ENCODE results near the gene PHF11. TPM values are rescaled to one million over a fixed set of nuclear protein-coding genes. Genes with fewer than 3 reads are reported as not detected.

PHF11 gene
- total RNA-seq, 4 donors from 2014 or later: 26.1 to 86.5 (median 35.3) TPM

- Histone ChIP-seq H3K36me3 (peaks cover 37% of the 10 kb centered on the region), H3K4me3 (no peak overlapping the region), H3K4me1 (no peaks in the 10 kb centered on the region), H3K27ac (no peak overlapping the region), H3K9me3 (no peaks in the 10 kb centered on the region), H3K27me3 (no peaks in the 10 kb centered on the region)
- TF ChIP-seq POLR2A (IDR thresholded peaks at IDR 0.05): no peak
- no peak for TF ChIP-seq POLR2AphosphoS5 (IDR thresholded peaks at IDR 0.05)
- no peak for TF ChIP-seq CTCF (IDR thresholded peaks at IDR 0.05)
- no peak for TF ChIP-seq EP300 (IDR thresholded peaks at IDR 0.05)
- WGBS: 93% methylated on average over 2 of the region's 2 CpGs
- DNase-seq (ENCODE audit: low spot score in 2 of 2): no peak
Observed at GRCh38 chr13:49512578-49512977, 16.8 kb downstream of the PHF11 start.

DNA sequence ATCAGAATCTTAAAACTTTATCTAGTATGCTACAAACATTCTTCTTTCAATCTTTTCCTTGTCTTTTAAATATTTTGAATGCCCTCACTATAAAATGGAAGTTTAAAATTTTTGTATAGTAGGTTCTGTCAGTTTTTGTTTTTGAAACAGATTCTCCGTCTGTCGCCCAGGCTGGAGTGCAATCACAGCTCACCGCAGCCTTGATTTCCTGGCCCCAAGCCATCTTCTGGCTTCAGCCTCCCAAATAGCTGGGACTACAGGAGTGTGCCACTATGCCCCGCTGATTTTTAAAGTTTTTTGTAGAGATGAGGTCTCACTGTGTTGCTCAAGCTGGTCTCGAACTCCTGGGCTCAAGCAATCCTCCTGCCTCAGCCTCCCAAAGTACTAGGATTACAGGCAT is 20.7 kb downstream of the PHF11 start:
- Histone ChIP-seq H3K27me3 (no peaks in the 10 kb centered on the region), H3K27ac (no peak overlapping the region), H3K4me1 (no peaks in the 10 kb centered on the region), H3K4me3 (no peak overlapping the region), H3K36me3 (peaks cover 65% of the 10 kb centered on the region), H3K9me3 (no peaks in the 10 kb centered on the region)
- TF ChIP-seq EP300 (IDR thresholded peaks at IDR 0.05) (no peak), POLR2A (IDR thresholded peaks at IDR 0.05) (no peak), POLR2AphosphoS5 (IDR thresholded peaks at IDR 0.05) (no peak), CTCF (IDR thresholded peaks at IDR 0.05) (no peak)
- no peak for DNase-seq (ENCODE audit: low spot score in 2 of 2)
- WGBS: 87% methylated on average over 5 of the region's 5 CpGs

DNA sequence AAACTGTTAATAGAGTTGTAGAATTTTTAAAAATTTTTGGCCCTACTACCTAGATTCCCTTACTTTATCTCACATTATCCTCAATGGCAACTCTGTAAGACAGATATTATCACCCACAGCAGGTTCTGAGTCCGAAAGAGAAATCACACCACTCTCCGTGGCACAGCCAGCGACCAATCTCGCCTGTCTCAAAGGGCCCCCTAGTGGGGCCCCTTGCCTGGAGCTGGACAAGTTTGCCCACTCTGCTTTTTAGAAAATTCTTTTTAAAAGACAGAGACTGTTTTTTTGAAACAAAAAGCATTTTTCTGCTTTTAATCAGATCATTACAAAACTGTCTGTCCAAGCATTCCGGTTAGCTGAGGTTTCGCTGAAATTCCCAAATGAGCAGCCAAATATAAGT is 21.7 kb downstream of the PHF11 start:
- no peak overlapping the region for H3K27ac ChIP-seq
- H3K36me3 ChIP-seq: peaks cover 73% of the 10 kb centered on the region
- WGBS: 82% methylated on average over 6 of the region's 6 CpGs
- no peak overlapping the region for H3K4me3 ChIP-seq
- no peaks in the 10 kb centered on the region for H3K4me1 ChIP-seq
- no peak for DNase-seq (ENCODE audit: low spot score in 2 of 2)
- no peaks in the 10 kb centered on the region for H3K9me3 ChIP-seq
- no peak for TF ChIP-seq POLR2A (IDR thresholded peaks at IDR 0.05)
- TF ChIP-seq EP300 (IDR thresholded peaks at IDR 0.05): no peak
- no peak for TF ChIP-seq CTCF (IDR thresholded peaks at IDR 0.05)
- TF ChIP-seq POLR2AphosphoS5 (IDR thresholded peaks at IDR 0.05): no peak
- H3K27me3 ChIP-seq: no peaks in the 10 kb centered on the region

DNA sequence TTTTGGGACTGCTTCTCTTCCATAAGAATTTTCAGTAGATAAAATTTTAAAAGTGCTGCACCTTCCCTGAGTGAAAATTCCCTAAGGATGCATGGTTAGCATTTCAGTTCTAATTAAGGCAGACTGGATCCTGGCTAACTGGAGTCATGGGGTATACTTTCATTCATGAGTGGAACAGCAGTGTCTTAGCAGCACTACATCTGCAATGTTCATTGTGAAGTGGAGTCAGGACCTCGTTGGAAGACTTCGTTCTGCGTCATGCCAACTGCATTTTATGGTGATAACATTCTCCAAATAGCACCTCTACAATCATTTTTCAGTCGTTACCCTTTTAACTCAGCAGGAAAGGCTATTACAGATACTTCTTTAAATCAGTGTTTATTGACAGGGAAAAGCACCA is 25.5 kb downstream of the PHF11 start:
- 81% methylated on average over 4 of the region's 4 CpGs for WGBS
- Histone ChIP-seq H3K4me3 (no peak overlapping the region), H3K27ac (no peak overlapping the region), H3K4me1 (no peaks in the 10 kb centered on the region), H3K36me3 (peaks cover 67% of the 10 kb centered on the region), H3K9me3 (no peaks in the 10 kb centered on the region), H3K27me3 (no peaks in the 10 kb centered on the region)
- no peak for DNase-seq (ENCODE audit: low spot score in 2 of 2)
- TF ChIP-seq POLR2AphosphoS5 (IDR thresholded peaks at IDR 0.05): no peak
- TF ChIP-seq CTCF (IDR thresholded peaks at IDR 0.05): no peak
- TF ChIP-seq POLR2A (IDR thresholded peaks at IDR 0.05): no peak
- no peak for TF ChIP-seq EP300 (IDR thresholded peaks at IDR 0.05)

GRCh38 chr13:49524740-49525501 is 29.2 kb downstream of the PHF11 start:
- 89% methylated on average over 5 of the region's 5 CpGs for WGBS
- H3K27ac ChIP-seq: no peak overlapping the region
- no peaks in the 10 kb centered on the region for H3K4me1 ChIP-seq
- H3K4me3 ChIP-seq: no peak overlapping the region
- peaks cover 77% of the 10 kb centered on the region for H3K36me3 ChIP-seq
- no peak for TF ChIP-seq POLR2A (IDR thresholded peaks at IDR 0.05)
- TF ChIP-seq CTCF (IDR thresholded peaks at IDR 0.05): no peak
- TF ChIP-seq POLR2AphosphoS5 (IDR thresholded peaks at IDR 0.05): no peak
- TF ChIP-seq EP300 (IDR thresholded peaks at IDR 0.05): no peak
- no peaks in the 10 kb centered on the region for H3K27me3 ChIP-seq
- no peak for DNase-seq (ENCODE audit: low spot score in 2 of 2)
- H3K9me3 ChIP-seq: no peaks in the 10 kb centered on the region

Data from suprapubic skin (tissue), 4 donors.